Body of pancreas (tissue), 4 donors: ENCODE data around the gene CILP.

Experiments used
- POLR2A ChIP-seq, 3 donors: fragments of 450-650 bp; IDR thresholded peaks; one replicate each; pipeline ENCODE4 v1.6.1; 2016; ENCODE audit warnings: antibody characterized with exemption in 3 of 3, mild to moderate bottlenecking in 2 of 3
- TF ChIP-seq, protein P1 (sequence below), 7 experiments: fragments of 450-650 bp in 4 of 7; fragments of 200-600 bp in 3 of 7; sonication (generic) in 3 of 7; IDR thresholded peaks; one replicate each; pipeline ENCODE4 v1.5.1; 2016 to 2019; ENCODE audit warnings: antibody characterized with exemption in 7 of 7

DNA sequence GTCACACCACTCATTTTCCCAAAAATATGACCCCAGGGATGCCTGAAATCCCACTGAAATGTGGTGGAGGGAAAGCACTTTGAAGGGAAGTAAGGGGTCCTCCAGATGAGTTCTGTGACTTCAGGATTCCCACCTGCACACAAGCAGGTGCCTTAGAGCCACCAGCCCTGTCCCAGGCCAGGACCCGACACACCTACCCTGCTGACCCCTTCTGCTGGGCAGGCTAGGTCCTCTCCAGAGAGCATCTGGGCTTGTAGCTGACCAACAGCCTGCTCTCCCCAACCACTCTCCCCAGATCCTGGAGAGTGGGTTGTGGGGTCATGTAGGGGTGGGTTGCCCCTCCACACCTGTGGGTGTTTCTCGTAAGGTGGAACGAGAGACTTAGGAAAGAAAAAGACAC, 14.9 kb upstream of the CILP start:
- TF ChIP-seq, protein P1, sequence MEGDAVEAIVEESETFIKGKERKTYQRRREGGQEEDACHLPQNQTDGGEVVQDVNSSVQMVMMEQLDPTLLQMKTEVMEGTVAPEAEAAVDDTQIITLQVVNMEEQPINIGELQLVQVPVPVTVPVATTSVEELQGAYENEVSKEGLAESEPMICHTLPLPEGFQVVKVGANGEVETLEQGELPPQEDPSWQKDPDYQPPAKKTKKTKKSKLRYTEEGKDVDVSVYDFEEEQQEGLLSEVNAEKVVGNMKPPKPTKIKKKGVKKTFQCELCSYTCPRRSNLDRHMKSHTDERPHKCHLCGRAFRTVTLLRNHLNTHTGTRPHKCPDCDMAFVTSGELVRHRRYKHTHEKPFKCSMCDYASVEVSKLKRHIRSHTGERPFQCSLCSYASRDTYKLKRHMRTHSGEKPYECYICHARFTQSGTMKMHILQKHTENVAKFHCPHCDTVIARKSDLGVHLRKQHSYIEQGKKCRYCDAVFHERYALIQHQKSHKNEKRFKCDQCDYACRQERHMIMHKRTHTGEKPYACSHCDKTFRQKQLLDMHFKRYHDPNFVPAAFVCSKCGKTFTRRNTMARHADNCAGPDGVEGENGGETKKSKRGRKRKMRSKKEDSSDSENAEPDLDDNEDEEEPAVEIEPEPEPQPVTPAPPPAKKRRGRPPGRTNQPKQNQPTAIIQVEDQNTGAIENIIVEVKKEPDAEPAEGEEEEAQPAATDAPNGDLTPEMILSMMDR (IDR thresholded peaks at IDR 0.05), result no peak
- TF ChIP-seq POLR2A (IDR thresholded peaks at IDR 0.05), result no peak
